Globus pallidus (tissue), 1 donor: Measurements from ENCODE around the gene ESRRA.

Source experiments
- DNase-seq: peaks from one replicate; pipeline ENCODE4 v3.0.0-alpha.2; 2015; ENCODE audit warnings: low spot score

ESRRA gene

DNA sequence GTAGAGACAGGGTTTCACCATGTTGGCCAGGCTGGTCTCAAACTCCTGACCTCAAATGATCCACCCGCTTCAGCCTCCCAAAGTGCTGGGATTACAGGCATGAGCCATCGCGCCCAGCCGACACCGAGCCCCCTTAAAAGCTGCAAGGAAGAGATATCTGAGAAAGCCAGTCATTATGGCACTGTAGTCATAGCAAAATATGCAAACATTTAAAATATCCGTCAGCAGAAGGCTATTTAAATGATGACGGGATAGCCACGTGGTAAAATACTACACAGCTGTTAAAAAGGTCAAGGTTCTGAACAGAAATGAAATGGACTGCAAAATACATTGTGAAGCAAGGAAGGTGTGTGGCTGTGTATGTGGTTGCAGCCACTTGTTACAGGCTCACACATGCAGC, 28.2 kb downstream of the ESRRA start:
- DNase-seq = no peak

DNA sequence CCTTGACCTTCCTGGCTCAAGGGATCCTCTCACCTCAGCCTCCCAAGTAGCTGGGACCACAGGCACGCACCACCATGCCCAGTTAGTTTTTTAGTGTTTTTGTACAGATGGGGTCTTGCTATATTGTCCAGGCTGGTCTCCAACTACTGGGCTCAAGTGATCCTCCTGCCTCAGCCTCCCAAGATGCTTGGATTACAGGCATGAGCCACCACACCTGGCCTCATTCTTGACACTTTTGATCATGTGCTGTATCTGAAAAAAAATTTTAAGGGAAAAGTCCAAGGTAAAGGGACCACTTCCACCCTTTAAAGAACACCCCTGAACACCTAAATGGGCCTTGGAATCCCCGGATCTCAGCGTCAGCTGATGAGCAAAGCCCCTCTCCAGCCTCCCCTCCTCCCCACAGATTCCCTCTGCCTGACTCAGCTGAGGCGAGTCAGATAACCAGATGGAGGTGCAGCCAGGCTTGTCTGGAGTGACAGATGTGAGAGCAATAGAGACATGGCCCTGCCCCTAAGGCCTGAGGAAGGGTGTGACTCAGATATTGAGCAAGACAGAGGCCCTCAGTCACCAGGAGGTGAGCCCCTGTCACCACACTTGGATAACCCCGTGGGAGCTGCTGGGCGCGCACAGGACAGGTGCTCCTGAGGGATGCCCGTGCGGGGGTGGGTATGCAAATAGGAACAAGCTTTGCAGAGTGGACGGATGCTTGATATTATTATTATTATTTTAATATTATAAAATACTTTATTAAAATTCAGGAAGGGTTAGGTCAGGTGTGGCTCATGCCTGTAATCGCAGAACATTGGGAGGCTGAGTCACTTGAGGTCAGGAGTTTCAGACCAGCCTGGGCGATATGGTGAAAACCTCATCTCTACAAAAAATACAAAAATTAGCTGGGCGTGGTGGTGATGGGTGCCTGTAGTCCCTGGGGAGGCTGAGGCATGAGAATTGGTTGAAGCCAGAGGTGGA, 29.7 kb downstream of the ESRRA start:
- no peak for DNase-seq

DNA sequence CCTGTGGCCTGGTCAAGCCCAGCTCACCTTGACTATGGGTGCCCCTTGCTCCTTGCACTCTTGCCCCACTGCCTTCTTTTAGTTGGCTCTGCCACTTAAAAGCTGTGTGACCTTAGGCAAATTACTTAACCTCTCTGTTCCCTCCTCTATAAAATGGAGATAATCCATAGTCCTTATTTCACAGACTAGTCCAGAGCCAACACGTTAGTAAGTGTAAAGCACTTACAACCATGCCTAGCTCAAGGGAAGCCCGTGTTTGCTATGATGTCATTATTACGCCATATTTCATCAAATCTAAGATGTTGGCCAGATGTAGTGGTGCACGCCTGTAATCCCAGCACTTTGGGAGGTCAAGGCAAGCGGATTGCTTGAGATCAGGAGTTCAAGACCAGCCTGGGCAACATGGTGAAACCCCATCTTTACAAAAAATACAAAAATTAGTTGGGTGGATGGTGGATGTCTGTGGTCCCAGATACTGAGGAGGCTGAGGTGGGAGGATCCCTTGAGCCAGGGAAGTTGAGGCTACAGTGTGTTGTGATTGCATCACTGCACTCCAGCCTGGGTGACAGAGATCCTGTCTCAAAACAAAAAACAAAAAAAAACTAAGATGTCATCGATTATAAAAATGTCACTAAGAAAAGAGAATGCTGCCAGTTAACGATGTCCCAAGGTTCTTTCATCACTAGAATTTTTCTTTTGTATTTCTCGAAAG, 32.4 kb downstream of the ESRRA start:
- DNase-seq = no peak

DNA sequence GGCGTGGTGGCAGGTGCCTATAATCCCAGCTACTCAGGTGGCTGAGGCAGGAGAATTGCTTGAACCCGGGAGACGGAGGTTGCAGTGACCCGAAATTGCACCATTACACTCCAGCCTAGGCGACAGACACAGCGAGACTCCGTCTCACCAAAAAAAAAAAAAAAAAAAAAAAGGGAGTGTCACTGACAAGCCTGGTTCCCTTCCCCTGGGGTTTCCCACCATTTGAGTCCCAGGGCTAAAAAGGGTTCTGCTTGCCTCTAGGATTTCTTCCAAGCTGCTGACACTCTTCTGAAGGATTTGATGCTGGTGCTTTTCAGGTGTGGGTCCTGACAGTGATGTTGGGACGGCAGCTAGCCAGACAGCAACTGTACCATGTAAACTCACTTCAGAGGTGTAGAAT, 33.4 kb downstream of the ESRRA start:
- DNase-seq = no peak

DNA sequence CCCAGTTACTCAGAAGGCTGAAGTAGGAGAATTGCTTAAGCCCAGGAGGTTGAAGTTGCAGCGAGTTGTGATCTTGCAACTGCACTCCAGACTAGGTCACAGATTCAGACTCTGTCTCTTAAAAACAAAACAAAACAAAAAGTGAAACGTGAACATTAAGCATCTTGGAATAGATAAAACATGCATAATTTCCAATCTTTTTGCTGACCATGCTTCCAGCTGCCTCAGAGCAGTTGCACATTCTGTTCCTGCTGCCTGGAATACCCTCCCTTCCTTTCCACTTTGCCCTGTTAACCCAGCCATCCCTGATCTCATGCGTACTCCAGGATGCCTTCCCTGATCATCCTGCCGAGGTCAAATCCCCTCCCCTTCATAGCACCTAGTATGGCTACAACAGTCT, 34.0 kb downstream of the ESRRA start:
- DNase-seq = no peak

DNA sequence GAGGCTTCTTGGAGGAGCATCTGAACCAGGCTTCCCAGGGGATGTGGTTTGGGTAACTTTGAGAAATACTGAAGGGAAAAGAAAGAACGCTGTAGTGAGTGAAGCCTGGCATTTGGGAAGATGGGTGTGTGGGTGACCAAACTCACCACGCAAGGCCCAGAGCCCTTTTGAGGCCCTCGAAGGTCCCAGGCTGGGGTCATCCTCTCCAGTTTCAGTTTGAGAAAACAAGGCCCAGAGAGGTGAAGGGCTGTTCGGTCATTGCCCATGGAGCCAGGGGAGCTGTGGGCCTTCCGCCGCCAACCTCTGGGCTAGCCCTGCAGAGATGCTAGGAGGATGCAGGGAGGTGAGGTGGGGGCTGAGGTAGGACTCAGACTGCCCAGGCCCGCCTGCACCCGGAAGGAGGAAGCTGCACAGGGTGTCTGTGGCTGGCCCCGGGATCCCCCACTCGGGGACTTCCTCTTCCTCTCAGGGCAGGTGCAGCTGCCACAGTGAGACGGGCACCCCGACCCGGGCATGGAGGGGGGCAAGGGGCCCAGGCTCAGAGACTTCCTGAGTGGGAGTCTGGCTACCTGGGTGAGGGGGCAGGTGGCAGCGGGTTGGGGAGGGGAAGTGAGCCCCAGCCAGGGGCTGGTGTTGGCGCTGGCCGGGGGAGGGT, 34.6 kb downstream of the ESRRA start, which contains the start of gene CCDC88B:
Gene CCDC88B, plus strand, starts transcription at position 451 of the 655 bp plus-strand sequence. Its CDS starts 63 bp downstream, at position 514.
- no peak for DNase-seq

DNA sequence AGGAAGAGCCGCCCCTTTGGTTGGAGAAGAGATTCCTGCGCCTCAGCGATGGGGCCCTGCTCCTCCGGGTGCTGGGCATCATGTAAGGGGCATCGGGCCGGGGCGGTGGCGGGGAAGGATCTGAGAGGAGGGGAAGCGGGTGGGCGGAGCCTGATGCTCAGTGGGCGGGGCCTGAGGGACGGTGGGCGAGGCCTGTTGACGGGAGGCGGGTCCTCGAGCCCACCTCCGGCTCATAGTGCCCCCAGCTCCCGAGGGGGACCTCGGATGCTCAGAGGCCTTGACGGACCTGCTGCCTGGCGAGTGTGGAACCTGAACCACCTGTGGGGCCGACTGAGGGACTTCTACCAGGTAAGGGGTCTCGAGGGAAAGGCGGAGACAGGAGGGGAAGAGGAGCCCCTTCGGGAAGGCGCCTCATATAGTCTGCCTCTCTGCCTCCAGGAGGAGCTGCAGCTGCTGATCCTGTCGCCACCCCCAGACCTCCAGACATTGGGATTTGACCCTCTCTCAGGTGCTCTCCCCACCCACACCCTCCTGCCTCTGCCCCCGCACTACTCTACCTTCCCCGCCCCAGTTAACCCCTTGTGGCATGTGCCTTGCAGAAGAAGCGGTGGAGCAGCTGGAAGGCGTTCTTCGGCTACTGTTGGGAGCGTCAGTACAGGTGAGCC, 35.5 kb downstream of the ESRRA start:
- no peak for DNase-seq

DNA sequence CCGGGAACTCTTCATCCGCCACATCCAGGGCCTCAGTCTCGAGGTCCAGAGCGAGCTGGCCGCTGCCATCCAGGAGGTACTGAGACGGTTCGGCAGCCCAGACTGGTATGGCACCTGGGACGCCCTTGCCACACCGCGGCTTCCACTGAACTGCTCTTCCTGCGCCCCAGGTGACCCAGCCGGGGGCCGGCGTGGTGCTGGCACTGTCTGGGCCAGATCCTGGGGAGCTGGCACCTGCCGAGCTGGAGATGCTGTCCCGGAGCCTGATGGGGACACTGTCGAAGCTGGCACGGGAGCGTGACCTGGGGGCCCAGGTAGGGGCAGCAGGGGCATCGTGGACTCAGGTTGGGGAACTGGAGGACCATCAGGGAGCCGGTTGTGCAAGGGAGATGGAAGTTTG, 36.1 kb downstream of the ESRRA start:
- no peak for DNase-seq

DNA sequence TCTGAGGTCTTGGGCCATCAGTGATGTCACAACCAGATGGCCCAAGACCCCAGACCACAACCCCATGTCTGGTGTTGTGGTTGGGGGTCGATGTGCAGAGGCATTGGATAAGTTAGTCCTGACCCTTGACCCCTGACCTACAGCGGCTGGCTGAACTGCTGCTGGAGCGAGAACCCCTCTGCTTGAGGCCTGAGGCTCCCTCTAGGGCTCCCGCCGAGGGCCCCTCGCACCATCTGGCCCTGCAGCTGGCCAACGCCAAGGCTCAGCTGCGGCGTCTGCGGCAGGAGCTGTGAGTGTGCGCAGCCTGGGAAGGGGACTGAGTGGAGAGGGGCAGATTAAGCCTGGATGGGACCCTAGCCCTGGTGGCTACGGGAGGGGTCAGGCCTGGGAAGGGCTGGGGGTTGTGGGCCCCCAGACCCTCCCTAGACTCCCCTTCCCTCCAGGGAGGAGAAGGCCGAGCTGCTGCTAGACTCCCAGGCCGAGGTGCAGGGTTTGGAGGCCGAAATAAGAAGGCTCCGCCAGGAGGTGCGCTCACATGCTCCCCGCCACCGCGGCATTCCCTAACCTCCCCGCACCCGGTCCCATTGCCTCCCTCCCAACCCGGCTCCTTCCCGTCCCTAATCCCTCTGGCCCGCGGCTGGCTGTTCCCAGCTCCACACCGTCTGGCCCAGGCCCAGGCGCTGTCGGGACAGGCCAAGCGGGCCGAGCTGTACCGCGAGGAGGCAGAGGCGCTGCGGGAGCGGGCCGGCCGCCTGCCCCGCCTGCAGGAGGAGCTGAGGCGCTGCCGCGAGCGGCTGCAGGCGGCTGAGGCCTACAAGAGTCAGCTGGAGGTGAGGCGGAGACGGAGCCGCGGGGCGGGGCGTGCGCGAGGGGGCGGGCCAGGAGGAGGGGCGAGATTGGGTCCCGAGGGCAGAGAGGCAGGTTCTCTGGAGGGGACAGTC, 36.8 kb downstream of the ESRRA start:
- DNase-seq = peak; percentile 66

DNA sequence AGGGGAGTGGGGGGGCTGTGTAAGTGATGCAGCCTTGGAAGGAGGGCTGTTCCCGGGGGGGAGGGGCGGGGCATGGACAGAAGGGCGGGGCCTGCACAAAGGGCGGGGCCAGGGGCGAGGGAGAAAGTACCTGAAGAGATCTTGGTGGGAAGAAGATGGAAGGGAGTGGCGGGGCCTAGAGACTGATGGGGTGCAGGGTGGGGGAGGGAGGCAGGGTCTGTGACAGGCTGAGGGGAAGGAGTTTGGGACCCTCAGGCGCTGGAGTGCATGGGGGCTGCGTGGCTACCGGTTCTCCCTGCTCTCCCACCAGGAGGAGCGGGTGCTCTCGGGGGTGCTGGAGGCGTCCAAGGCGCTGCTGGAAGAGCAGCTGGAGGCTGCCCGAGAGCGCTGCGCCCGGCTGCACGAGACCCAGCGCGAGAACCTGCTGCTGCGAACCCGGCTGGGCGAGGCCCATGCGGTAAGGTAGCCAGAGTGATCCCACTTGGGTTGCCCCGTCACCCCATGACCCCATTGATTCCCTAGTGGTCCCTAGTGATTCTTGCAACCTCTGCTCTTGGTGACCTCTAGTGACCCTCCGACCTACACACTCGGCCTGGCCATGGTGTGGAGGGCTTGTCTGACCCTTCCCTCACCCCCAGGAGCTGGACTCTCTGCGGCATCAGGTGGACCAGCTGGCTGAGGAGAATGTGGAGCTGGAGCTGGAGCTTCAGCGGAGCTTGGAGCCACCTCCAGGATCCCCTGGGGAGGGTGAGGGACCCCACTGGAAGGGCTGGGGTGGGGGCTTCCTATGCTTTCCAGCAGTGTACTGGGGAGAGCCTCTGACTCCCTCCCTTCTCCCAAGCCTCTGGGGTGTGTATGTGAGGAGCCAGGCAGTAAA, 37.8 kb downstream of the ESRRA start:
- DNase-seq = no peak

DNA sequence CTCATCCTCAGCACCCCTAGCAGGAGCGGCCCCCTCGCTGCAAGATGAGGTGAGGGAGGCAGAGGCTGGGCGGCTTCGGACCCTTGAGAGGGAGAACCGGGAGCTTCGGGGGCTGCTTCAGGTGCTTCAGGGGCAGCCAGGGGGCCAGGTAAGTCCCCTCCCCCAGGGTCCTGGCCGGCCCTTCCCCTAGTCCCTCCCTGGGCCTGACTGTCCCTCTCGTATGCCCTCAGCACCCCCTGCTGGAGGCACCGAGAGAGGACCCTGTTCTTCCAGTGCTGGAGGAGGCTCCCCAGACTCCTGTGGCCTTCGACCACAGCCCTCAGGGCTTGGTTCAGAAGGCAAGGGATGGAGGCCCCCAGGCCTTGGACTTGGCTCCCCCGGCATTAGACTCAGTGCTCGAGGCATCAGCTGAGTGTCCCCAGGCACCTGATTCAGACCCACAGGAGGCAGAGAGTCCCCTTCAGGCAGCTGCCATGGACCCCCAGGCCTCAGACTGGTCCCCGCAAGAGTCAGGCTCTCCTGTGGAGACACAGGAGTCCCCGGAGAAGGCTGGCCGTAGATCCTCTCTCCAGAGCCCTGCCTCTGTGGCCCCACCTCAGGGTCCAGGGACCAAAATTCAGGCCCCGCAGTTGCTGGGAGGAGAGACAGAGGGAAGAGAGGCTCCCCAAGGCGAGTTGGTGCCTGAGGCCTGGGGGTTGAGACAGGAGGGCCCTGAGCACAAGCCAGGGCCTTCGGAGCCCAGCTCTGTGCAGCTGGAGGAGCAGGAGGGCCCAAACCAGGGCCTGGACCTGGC, 38.6 kb downstream of the ESRRA start:
- DNase-seq = no peak

DNA sequence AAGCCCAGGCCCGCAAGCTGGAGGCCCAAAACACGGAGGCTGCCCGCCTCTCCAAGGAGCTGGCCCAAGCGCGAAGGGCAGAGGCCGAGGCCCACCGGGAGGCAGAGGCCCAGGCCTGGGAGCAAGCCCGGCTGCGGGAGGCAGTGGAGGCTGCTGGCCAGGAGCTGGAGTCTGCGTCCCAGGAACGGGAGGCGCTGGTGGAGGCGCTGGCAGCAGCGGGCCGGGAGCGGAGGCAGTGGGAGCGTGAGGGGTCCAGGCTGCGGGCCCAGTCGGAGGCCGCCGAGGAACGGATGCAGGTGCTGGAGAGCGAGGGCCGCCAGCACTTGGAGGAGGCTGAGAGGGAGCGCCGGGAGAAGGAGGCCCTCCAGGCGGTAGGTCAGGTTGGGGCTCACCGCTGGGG, 39.5 kb downstream of the ESRRA start:
- no peak for DNase-seq

DNA sequence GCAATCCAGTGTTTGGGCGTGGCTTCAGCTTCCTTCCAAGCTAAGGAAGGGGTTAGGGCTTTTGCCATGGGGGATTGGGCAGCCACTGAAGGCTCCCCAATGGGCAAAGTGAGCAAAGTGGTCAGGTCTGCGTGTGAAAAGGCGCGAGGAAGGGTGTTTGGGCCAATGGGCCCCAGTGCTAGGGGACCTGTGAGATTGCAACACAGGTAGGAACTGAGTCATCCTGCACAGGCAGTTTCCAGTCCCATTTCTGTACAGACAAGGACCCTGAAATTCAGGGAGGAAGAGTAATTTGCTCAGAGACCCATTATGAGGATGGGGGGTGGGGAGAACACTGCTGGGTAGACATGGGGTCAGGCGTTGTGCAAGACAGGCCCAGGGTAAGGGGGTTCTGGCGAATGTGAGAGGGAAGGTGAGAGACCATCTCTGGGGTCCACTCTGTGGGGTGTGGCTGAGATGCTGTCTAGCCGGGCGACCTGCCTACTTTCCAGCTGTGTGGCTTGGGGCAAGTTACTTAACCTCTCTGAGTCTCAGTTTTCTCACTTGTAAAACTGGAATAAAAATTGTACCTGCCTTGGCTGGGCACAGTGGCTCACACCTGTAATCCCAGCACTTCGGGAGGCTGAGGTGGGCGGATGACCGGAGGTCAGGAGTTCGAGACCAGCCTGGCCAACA, 42.0 kb downstream of the ESRRA start:
- no peak for DNase-seq

DNA sequence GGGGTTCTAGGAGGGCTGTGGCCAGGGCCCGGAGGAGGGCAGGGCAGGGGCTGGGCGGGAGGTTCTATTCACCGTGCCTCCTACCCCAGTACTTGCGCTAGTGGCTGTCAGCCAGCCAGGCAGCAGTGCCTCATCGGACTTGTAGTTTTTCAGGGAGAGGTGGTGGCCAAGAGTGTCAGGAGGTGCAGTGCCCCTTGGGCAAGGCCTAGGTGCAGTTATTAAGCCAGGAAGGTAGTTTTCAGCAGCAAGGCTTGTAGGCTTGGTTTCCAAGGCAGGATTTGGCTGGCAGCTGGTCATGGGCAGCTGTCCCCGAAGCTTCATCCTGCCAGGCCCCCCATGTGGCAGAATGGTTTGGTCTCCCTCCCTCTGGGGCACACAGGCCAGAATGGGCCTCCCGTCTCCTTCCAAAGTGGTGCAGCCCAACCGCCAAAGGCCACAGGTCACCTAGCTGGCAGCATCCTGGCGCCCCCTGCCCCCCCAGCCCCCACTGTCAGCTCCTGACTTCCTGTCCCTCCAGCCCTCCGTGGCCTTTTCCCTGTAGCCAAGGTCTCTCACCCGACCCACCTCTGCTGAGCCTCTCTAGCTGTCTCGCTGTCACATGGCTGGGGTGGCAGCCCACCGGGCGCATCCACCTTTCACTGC, 43.2 kb downstream of the ESRRA start:
- DNase-seq = no peak

DNA sequence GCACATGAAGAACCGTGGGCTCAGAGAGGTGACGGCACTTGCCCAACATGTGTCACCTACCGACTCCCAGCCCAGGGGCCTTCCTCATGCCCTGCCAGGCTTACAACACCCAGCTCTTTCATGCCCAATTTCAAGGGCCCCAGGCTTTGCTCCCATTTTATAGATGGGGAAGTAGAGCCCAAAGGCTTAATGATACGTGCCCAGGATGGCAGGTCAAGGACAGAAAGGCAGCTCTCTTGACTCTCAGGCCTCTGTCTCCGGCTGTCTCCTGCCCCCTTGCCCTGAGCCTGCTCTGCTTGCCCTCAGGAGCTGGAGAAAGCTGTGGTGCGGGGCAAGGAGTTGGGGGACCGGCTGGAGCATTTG, 43.7 kb downstream of the ESRRA start:
- DNase-seq = no peak

DNA sequence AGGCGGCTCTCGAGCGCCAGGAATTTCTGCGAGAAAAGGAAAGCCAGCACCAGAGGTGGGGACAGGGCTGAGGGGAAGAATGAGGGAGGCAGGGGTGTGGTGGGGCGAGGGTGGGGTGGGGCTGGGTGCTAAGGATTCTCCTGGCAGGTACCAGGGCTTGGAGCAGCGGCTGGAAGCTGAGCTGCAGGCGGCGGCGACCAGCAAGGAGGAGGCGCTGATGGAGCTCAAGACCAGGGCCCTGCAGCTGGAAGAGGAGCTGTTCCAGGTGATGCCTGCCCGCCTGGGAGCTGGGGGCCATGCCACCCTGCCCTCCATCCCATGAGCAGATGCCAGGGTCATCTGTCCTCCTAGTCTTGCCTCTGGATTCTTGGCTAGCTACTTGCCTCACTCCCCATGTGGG, 44.1 kb downstream of the ESRRA start:
- DNase-seq = no peak

DNA sequence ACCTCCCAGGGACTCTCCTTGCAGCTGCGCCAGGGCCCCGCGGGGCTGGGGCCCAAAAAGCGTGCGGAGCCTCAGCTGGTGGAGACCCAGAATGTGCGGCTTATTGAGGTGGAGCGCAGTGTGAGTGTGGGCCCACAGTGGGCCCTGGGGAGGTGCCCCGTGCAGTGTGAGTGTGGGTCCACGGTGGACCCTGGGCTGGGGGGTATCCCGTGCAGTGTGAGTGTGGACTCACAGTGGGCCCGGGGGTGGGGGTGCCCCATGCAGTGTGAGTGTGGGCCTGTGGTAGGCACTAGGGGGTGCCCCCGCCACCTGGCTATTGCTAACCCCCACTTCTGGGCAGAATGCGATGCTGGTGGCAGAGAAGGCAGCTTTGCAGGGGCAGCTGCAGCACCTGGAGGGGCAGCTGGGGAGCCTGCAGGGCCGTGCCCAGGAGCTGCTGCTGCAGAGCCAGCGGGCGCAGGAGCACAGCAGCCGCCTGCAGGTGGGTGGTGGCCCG, 45.9 kb downstream of the ESRRA start:
- DNase-seq = no peak
